Esophagus (tissue), 2 donors: Measurements from ENCODE around the gene B3GNT4. TPM values are rescaled to one million over a fixed set of nuclear protein-coding genes. Genes with fewer than 3 reads are reported as not detected.

ENCODE experiments used
- polyA plus RNA-seq, 2 donors: library from polyadenylated mRNA; stranded (reverse); fragments of 200-250 nt; gene quantifications; one replicate each; pipeline ENCODE4 v1.2.3, GENCODE V29; 2013
- donor health status: healthy with polysubstance abuse.
- donor health status: Bipolar disorder and iron deficiency.

The B3GNT4 gene
- polyA plus RNA-seq, 2 donors, result 0.62 to 1.4 TPM

Other genes starting within 250 kb of the B3GNT4 start
- gene BCL7A, start 181.8 kb upstream of the B3GNT4 start, polyA plus RNA-seq, result 1 to 10 TPM; 1.0 to 2.1 TPM
- 10 to 100 TPM in 1 of 2 donors, 1 to 10 TPM in 1; 8.2 to 18.0 TPM for gene MLXIP, start 125.0 kb upstream of the B3GNT4 start, polyA plus RNA-seq
- not detected for gene IL31, start 29.5 kb upstream of the B3GNT4 start, polyA plus RNA-seq
- gene LRRC43, start 20.6 kb upstream of the B3GNT4 start, polyA plus RNA-seq, result under 1 TPM in 1 of 2 donors, not detected in 1; 0.21 TPM
- gene DIABLO, start 22.3 kb downstream of the B3GNT4 start, polyA plus RNA-seq, result 10 to 100 TPM; 17.9 to 31.1 TPM
- gene VPS33A, start 62.8 kb downstream of the B3GNT4 start, polyA plus RNA-seq, result 1 to 10 TPM; 6.1 to 8.6 TPM
- 10 to 100 TPM; 50.0 to 52.3 TPM for gene CLIP1, start 219.0 kb downstream of the B3GNT4 start, polyA plus RNA-seq